Measurements from ENCODE around the gene ANKRD62. TPM values are rescaled to one million over a fixed set of nuclear protein-coding genes. Genes with fewer than 3 reads are reported as not detected.

The ANKRD62 gene
- total and polyA plus RNA-seq, 9 of the 15 experiments (the other 6 are each of a cell fraction or from before 2014, with no cell fraction given) = 0.16 to 1.1 (median 0.45) TPM; not detected in 1

GRCh38 chr18:12088096-12088495, 5.5 kb upstream of the ANKRD62 start:
- CTCF ChIA-PET (ENCODE audit: low intra/inter-chr PET ratio) = no interaction called here
- no peak overlapping the region for H3K4me3 ChIP-seq
- ATAC-seq = no peak
- peaks cover 0 to 8% of the 10 kb centered on the region in 2 experiments; a peak in 4 of 5 replicates for H3K27me3 ChIP-seq (ENCODE audit: control insufficient read depth in 2 of 2, insufficient read depth in 2 of 2, low read length in 2 of 2)
- no peaks in the 10 kb centered on the region for H3K36me3 ChIP-seq (ENCODE audit: control insufficient read depth, insufficient read depth, low read length)
- H3K27ac ChIP-seq (ENCODE audit: extremely low read depth, low read depth, low read length) = no peak overlapping the region
- no peak overlapping the region for H3K4me2 ChIP-seq (ENCODE audit: insufficient read depth, low read length)
- H4K20me1 ChIP-seq (replicated peaks; ENCODE audit: control insufficient read depth, insufficient read depth, low read length) = no peaks in the 10 kb centered on the region; the same call in 1 of the 2 replicates
- in situ Hi-C loops (cut with MboI) = no loop called here
- no peak overlapping the region; a peak in 1 of 4 replicates for H3K9ac ChIP-seq (ENCODE audit: insufficient read depth in 1 of 2, low read depth in 2 of 2, low read length in 2 of 2)
- 0% methylated on average over 4 of the region's 4 CpGs for WGBS (ENCODE audit: insufficient coverage, low coverage, missing lambda C conversion rate)
- H3K79me2 ChIP-seq (ENCODE audit: control insufficient read depth, insufficient read depth, low read length) = no peaks in the 10 kb centered on the region
- no peak for DNase-seq (ENCODE audit: extremely low read depth in 1 of 4, low spot score in 3 of 4)
- peaks cover 0 to 14% of the 10 kb centered on the region in 2 experiments; a peak in 2 of 5 replicates for H3K4me1 ChIP-seq (replicated peaks in 1 of 2; ENCODE audit: control insufficient read depth in 2 of 2, insufficient read depth in 2 of 2, low read length in 2 of 2)
- H2AFZ ChIP-seq (ENCODE audit: low read depth, low read length) = no peak overlapping the region
- no peaks in the 10 kb centered on the region for H3K9me3 ChIP-seq (replicated peaks; ENCODE audit: control insufficient read depth, insufficient read depth, low read depth, low read length)
- no peaks in the 10 kb centered on the region for H3K9me1 ChIP-seq (ENCODE audit: control insufficient read depth, insufficient read depth, low read length)
- no TSS peak for BruUV-seq (replicated peaks)
- intact Hi-C loops (cut with micrococcal nuclease) = no loop called here
- no peak for FAIRE-seq
- POLR2A ChIA-PET = no interaction called here
- TF ChIP-seq NFE2L1 (tag; IDR thresholded peaks at IDR 0.05; ENCODE audit: borderline replicate concordance, low read depth) = no peak
- no peak for TF ChIP-seq PHF8 (IDR thresholded peaks at IDR 0.05; ENCODE audit: borderline replicate concordance, low read length)

- no peaks in the 10 kb centered on the region for H3K9me1 ChIP-seq (ENCODE audit: control insufficient read depth, insufficient read depth, low read length)
- FAIRE-seq = no peak
- intact Hi-C loops (cut with micrococcal nuclease) (no loop called here), in situ Hi-C loops (cut with MboI) (no loop called here)
- no peak for ATAC-seq
- H3K36me3 ChIP-seq (ENCODE audit: control insufficient read depth, insufficient read depth, low read length) = no peaks in the 10 kb centered on the region
- H2AFZ ChIP-seq (ENCODE audit: low read depth, low read length) = no peak overlapping the region
- WGBS (ENCODE audit: insufficient coverage, low coverage, missing lambda C conversion rate) = 6% methylated on average over 5 of the region's 5 CpGs
- H3K27me3 ChIP-seq (ENCODE audit: control insufficient read depth in 2 of 2, insufficient read depth in 2 of 2, low read length in 2 of 2) = peaks cover 0 to 8% of the 10 kb centered on the region in 2 experiments; a peak in 3 of 5 replicates
- H3K4me1 ChIP-seq (replicated peaks in 1 of 2; ENCODE audit: control insufficient read depth in 2 of 2, insufficient read depth in 2 of 2, low read length in 2 of 2) = peaks cover 0 to 14% of the 10 kb centered on the region in 2 experiments; a peak in 2 of 5 replicates
- H3K27ac ChIP-seq (ENCODE audit: extremely low read depth, low read depth, low read length) = no peak overlapping the region
- CTCF ChIA-PET (ENCODE audit: low intra/inter-chr PET ratio) = no interaction called here
- no peaks in the 10 kb centered on the region for H4K20me1 ChIP-seq (replicated peaks; ENCODE audit: control insufficient read depth, insufficient read depth, low read length)
- POLR2A ChIA-PET = no interaction called here
- no peak for DNase-seq (ENCODE audit: extremely low read depth in 1 of 4, low spot score in 3 of 4)
- no peak overlapping the region; a peak in 1 of 4 replicates for H3K9ac ChIP-seq (ENCODE audit: insufficient read depth in 1 of 2, low read depth in 2 of 2, low read length in 2 of 2)
- no peaks in the 10 kb centered on the region for H3K9me3 ChIP-seq (replicated peaks; ENCODE audit: control insufficient read depth, insufficient read depth, low read depth, low read length)
- TF ChIP-seq U2AF2 (optimal IDR thresholded peaks at IDR 0.05; ENCODE audit: low read depth, low read length) = no peak
- no peak for TF ChIP-seq ZNF431 (CRISPR knock-in tag; IDR thresholded peaks at IDR 0.05)
- no peak for TF ChIP-seq GABPA (tag; conservative IDR thresholded peaks at IDR 0.05; ENCODE audit: low read depth)
- TF ChIP-seq MXI1 (IDR thresholded peaks at IDR 0.05; ENCODE audit: low read depth, low read length) = no peak
- no peak for TF ChIP-seq ELK1 (CRISPR knock-in tag; IDR thresholded peaks at IDR 0.05)
- no peak overlapping the region for H3K4me3 ChIP-seq
- no peaks in the 10 kb centered on the region for H3K79me2 ChIP-seq (ENCODE audit: control insufficient read depth, insufficient read depth, low read length)
- H3K4me2 ChIP-seq (ENCODE audit: insufficient read depth, low read length) = no peak overlapping the region
- no TSS peak for BruUV-seq (replicated peaks)
Observed at GRCh38 chr18:12088731-12089375, 4.8 kb upstream of the ANKRD62 start.

All from K562 (cell line).